H1 (cell line): Measurements from ENCODE around the gene HMMR. TPM values are rescaled to one million over a fixed set of nuclear protein-coding genes. Genes with fewer than 3 reads are reported as not detected.

Experiments
- CTBP2 ChIP-seq: IDR thresholded peaks from 2 replicates; pipeline ENCODE4 v1.7.0; 2011; ENCODE audit warnings: borderline replicate concordance, mild to moderate bottlenecking, moderate library complexity, mixed read lengths, low read length; ENCODE audit not compliant: insufficient read depth, insufficient read length
- polyA plus RNA-seq, 7 experiments: library from polyadenylated mRNA; depleted of rRNA in 3 of 7; stranded (reverse) in 5 of 7; unstranded in 2 of 7; fragments of >200 nt in 5 of 7; fragments of 200-250 nt in 2 of 7; gene quantifications; 1 replicate in 5 of 7; 2 replicates in 1 of 7; 4 replicates in 1 of 7; pipeline versions ENCODE4 v1.2.1 to v1.2.3, GENCODE V29; 2011 to 2013; ENCODE audit warnings: missing spikeins in 2 of 7, mixed read lengths in 2 of 7
- total RNA-seq: library from RNA; stranded (reverse); fragmentation: NEBNext Ultra II Directional; extraction: Animal tissue kit (Norgen Biotek cat#: 25700); gene quantifications from 2 replicates; pipeline ENCODE4 v1.2.1, GENCODE V29; 2021
- TF ChIP-seq, protein P1 (sequence below): fragments of 300-600 bp; sonication (generic); IDR thresholded peaks from 2 replicates; pipeline ENCODE4 v1.7.1; 2012; ENCODE audit warnings: low read length, moderate library complexity, mild to moderate bottlenecking, inconsistent platforms; ENCODE audit not compliant: insufficient replicate concordance

HMMR gene
- total and polyA plus RNA-seq, 2 of the 8 experiments (the other 6 are each of a cell fraction or from before 2014, with no cell fraction given): 17.5 to 77.3 TPM

DNA sequence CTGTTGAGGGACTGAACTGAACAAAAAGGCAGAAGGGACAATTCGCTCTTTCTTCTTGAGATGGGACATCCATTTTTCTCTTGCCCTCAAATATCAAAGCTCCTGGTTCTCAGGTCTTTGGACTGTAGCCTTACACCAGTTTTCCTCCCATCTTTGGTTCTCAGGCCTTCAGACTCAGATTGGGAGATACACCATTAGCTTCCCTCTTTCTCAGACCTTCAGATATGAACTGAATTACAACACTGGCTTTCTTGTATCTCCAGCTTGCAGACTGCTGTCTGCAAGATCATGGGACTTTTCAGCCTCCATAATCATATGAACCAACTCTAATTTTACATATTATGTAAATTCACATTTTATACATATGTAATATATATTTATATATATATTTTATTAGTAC, 35.6 kb upstream of the HMMR start (continued):
- TF ChIP-seq, protein P1, sequence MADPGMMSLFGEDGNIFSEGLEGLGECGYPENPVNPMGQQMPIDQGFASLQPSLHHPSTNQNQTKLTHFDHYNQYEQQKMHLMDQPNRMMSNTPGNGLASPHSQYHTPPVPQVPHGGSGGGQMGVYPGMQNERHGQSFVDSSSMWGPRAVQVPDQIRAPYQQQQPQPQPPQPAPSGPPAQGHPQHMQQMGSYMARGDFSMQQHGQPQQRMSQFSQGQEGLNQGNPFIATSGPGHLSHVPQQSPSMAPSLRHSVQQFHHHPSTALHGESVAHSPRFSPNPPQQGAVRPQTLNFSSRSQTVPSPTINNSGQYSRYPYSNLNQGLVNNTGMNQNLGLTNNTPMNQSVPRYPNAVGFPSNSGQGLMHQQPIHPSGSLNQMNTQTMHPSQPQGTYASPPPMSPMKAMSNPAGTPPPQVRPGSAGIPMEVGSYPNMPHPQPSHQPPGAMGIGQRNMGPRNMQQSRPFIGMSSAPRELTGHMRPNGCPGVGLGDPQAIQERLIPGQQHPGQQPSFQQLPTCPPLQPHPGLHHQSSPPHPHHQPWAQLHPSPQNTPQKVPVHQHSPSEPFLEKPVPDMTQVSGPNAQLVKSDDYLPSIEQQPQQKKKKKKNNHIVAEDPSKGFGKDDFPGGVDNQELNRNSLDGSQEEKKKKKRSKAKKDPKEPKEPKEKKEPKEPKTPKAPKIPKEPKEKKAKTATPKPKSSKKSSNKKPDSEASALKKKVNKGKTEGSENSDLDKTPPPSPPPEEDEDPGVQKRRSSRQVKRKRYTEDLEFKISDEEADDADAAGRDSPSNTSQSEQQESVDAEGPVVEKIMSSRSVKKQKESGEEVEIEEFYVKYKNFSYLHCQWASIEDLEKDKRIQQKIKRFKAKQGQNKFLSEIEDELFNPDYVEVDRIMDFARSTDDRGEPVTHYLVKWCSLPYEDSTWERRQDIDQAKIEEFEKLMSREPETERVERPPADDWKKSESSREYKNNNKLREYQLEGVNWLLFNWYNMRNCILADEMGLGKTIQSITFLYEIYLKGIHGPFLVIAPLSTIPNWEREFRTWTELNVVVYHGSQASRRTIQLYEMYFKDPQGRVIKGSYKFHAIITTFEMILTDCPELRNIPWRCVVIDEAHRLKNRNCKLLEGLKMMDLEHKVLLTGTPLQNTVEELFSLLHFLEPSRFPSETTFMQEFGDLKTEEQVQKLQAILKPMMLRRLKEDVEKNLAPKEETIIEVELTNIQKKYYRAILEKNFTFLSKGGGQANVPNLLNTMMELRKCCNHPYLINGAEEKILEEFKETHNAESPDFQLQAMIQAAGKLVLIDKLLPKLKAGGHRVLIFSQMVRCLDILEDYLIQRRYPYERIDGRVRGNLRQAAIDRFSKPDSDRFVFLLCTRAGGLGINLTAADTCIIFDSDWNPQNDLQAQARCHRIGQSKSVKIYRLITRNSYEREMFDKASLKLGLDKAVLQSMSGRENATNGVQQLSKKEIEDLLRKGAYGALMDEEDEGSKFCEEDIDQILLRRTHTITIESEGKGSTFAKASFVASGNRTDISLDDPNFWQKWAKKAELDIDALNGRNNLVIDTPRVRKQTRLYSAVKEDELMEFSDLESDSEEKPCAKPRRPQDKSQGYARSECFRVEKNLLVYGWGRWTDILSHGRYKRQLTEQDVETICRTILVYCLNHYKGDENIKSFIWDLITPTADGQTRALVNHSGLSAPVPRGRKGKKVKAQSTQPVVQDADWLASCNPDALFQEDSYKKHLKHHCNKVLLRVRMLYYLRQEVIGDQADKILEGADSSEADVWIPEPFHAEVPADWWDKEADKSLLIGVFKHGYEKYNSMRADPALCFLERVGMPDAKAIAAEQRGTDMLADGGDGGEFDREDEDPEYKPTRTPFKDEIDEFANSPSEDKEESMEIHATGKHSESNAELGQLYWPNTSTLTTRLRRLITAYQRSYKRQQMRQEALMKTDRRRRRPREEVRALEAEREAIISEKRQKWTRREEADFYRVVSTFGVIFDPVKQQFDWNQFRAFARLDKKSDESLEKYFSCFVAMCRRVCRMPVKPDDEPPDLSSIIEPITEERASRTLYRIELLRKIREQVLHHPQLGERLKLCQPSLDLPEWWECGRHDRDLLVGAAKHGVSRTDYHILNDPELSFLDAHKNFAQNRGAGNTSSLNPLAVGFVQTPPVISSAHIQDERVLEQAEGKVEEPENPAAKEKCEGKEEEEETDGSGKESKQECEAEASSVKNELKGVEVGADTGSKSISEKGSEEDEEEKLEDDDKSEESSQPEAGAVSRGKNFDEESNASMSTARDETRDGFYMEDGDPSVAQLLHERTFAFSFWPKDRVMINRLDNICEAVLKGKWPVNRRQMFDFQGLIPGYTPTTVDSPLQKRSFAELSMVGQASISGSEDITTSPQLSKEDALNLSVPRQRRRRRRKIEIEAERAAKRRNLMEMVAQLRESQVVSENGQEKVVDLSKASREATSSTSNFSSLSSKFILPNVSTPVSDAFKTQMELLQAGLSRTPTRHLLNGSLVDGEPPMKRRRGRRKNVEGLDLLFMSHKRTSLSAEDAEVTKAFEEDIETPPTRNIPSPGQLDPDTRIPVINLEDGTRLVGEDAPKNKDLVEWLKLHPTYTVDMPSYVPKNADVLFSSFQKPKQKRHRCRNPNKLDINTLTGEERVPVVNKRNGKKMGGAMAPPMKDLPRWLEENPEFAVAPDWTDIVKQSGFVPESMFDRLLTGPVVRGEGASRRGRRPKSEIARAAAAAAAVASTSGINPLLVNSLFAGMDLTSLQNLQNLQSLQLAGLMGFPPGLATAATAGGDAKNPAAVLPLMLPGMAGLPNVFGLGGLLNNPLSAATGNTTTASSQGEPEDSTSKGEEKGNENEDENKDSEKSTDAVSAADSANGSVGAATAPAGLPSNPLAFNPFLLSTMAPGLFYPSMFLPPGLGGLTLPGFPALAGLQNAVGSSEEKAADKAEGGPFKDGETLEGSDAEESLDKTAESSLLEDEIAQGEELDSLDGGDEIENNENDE: no peak
- no peak for TF ChIP-seq CTBP2
